ENCODE data around the gene TMC7. TPM values are rescaled to one million over a fixed set of nuclear protein-coding genes. Genes with fewer than 3 reads are reported as not detected.
"Not testable (repeated sequence)": the region's sequence is repeated elsewhere in the genome, so short reads cannot be mapped to it uniquely, and the experiment has no call there.

Gene TMC7
- total RNA-seq, 3 donors from 2014 or later (not counting 1 experiment from before 2014, with no cell fraction given), result not detected

DNA sequence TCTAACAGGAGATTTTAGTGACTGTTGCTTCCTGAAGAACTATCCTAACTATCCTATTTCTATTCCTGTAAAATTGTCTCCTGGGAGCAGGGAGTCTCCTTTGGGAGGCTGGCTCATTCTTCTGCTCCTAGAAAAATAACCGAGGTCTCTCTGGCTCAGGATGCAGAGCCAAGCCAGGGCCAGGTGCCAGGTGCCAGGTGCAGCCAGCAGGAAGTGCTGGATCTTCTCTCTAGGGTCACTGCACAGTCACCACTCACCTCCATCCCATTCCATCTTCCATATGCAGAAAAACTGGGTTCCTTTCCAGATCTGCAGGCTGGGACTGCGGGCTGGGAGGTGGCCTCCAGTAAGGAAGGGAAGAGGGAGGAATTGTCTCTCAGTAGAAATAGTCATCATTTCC, 3.8 kb upstream of the TMC7 start:
- H3K36me3 Mint-ChIP-seq, result no peaks in the 10 kb centered on the region
- H3K4me1 Mint-ChIP-seq, result no peaks in the 10 kb centered on the region
- Histone ChIP-seq H3K27ac (ENCODE audit: low read length) (no peak overlapping the region), H3K4me1 (ENCODE audit: control insufficient read depth, insufficient read depth, low read length) (no peaks in the 10 kb centered on the region), H3K36me3 (ENCODE audit: control insufficient read depth, insufficient read depth, low read length) (no peaks in the 10 kb centered on the region), H3K4me3 (ENCODE audit: low read length) (no peak overlapping the region), H3K9me3 (ENCODE audit: control insufficient read depth, insufficient read depth, low read length) (no peaks in the 10 kb centered on the region), H3K27me3 (ENCODE audit: control insufficient read depth, insufficient read depth, low read length) (no peaks in the 10 kb centered on the region)
- no peak overlapping the region for H3K27ac Mint-ChIP-seq
- intact Hi-C loops (cut with micrococcal nuclease), result no loop called here
- no peaks in the 10 kb centered on the region for H3K9me3 Mint-ChIP-seq
- ATAC-seq (no peak), DNase-seq (no peak)
- 35% methylated on average over 1 of the region's 2 CpGs for WGBS (ENCODE audit: insufficient coverage)
- TF ChIP-seq CTCF (IDR thresholded peaks at IDR 0.05), result no peak
- peaks cover 18 to 26% of the 10 kb centered on the region in 2 donors for H3K27me3 Mint-ChIP-seq (ENCODE audit: low read depth in 2 of 2)
- no peak overlapping the region for H3K4me3 Mint-ChIP-seq

GRCh38 chr16:18984435-18985005, 786 bp downstream of the TMC7 start:
- TF ChIP-seq CTCF (IDR thresholded peaks at IDR 0.05), result no peak
- intact Hi-C loops (cut with micrococcal nuclease), result no loop called here
- no peak overlapping the region for H3K27ac ChIP-seq (ENCODE audit: low read length)
- no peaks in the 10 kb centered on the region for H3K9me3 Mint-ChIP-seq
- no peaks in the 10 kb centered on the region for H3K9me3 ChIP-seq (ENCODE audit: control insufficient read depth, insufficient read depth, low read length)
- peaks cover 13 to 14% of the 10 kb centered on the region in 2 donors for H3K27me3 Mint-ChIP-seq (ENCODE audit: low read depth in 2 of 2)
- H3K27ac Mint-ChIP-seq, result no peak overlapping the region
- no peaks in the 10 kb centered on the region for H3K36me3 ChIP-seq (ENCODE audit: control insufficient read depth, insufficient read depth, low read length)
- no peak overlapping the region for H3K4me3 Mint-ChIP-seq
- H3K36me3 Mint-ChIP-seq, result no peaks in the 10 kb centered on the region
- 86% methylated on average over 11 of the region's 11 CpGs for WGBS (ENCODE audit: insufficient coverage)
- no peaks in the 10 kb centered on the region for H3K27me3 ChIP-seq (ENCODE audit: control insufficient read depth, insufficient read depth, low read length)
- DNase-seq, result no peak
- H3K4me1 ChIP-seq (ENCODE audit: control insufficient read depth, insufficient read depth, low read length), result no peaks in the 10 kb centered on the region
- H3K4me3 ChIP-seq (ENCODE audit: low read length), result no peak overlapping the region
- H3K4me1 Mint-ChIP-seq, result no peaks in the 10 kb centered on the region
- no peak for ATAC-seq

GRCh38 chr16:18985256-18985655, 1.5 kb downstream of the TMC7 start:
- H3K36me3 Mint-ChIP-seq; H3K9me3 ChIP-seq (ENCODE audit: control insufficient read depth, insufficient read depth, low read length); H3K4me1 ChIP-seq (ENCODE audit: control insufficient read depth, insufficient read depth, low read length); H3K27me3 Mint-ChIP-seq (ENCODE audit: low read depth in 2 of 2); H3K4me1 Mint-ChIP-seq; H3K27me3 ChIP-seq (ENCODE audit: control insufficient read depth, insufficient read depth, low read length); intact Hi-C loops (cut with micrococcal nuclease); ATAC-seq; H3K4me3 Mint-ChIP-seq; H3K36me3 ChIP-seq (ENCODE audit: control insufficient read depth, insufficient read depth, low read length); DNase-seq; H3K9me3 Mint-ChIP-seq; H3K4me3 ChIP-seq (ENCODE audit: low read length); H3K27ac Mint-ChIP-seq; H3K27ac ChIP-seq (ENCODE audit: low read length): not testable (repeated sequence)
- no CpG with 5 or more reads among the region's 1 CpG for WGBS (ENCODE audit: insufficient coverage)

DNA sequence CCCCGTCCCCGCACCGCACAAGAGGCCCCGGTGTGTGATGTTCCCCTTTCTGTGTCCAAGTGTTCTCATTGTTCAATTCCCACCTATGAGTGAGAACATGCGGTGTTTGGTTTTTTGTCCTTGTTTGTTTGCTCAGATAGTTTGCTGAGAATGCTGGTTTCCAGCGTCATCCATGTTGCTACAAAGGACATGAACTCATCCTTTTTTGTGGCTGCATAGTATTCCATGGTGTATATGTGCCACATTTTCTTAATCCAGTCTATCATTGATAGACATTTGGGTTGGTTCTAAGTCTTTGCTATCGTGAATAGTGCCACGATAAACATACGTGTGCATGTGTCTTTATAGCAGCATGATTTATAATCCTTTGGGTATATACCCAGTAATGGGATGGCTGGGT, 8.0 kb downstream of the TMC7 start:
- H3K4me1 Mint-ChIP-seq; H3K4me3 ChIP-seq (ENCODE audit: low read length); H3K27ac ChIP-seq (ENCODE audit: low read length); DNase-seq; H3K27me3 Mint-ChIP-seq (ENCODE audit: low read depth in 2 of 2); intact Hi-C loops (cut with micrococcal nuclease); H3K4me3 Mint-ChIP-seq; H3K36me3 ChIP-seq (ENCODE audit: control insufficient read depth, insufficient read depth, low read length); H3K9me3 ChIP-seq (ENCODE audit: control insufficient read depth, insufficient read depth, low read length); H3K36me3 Mint-ChIP-seq; H3K27ac Mint-ChIP-seq; ATAC-seq; H3K27me3 ChIP-seq (ENCODE audit: control insufficient read depth, insufficient read depth, low read length); H3K9me3 Mint-ChIP-seq; H3K4me1 ChIP-seq (ENCODE audit: control insufficient read depth, insufficient read depth, low read length): not testable (repeated sequence)
- 98% methylated on average over 5 of the region's 9 CpGs for WGBS (ENCODE audit: insufficient coverage)

- not testable (repeated sequence) for DNase-seq
These were observed 9.8 kb downstream of the TMC7 start for GRCh38 chr16:18993531-18993930.

DNA sequence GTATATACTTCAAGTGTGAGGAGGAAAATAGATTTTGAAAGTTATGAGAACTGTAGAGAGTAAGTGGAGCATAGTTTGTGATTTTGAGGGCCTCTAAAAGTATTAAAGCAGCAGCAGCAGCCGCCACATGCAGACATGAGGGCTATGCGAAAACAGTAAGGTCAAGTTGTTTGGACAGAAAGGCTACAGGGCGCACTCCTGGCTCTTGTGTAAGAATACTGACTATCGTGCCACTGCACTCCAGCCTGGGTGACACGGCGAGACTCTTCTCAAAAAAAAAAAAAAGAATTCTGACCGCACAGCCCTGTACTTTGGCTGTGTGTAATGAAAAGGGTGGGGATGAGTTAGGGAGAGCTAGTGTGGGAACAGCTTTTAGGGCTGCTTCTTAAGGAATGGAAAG, 10.4 kb downstream of the TMC7 start:
- H3K4me3 Mint-ChIP-seq; intact Hi-C loops (cut with micrococcal nuclease); H3K36me3 ChIP-seq (ENCODE audit: control insufficient read depth, insufficient read depth, low read length); DNase-seq; H3K27me3 Mint-ChIP-seq (ENCODE audit: low read depth in 2 of 2); H3K4me1 Mint-ChIP-seq; H3K9me3 ChIP-seq (ENCODE audit: control insufficient read depth, insufficient read depth, low read length); H3K9me3 Mint-ChIP-seq; ATAC-seq; H3K4me3 ChIP-seq (ENCODE audit: low read length); H3K27ac ChIP-seq (ENCODE audit: low read length); H3K27ac Mint-ChIP-seq; H3K4me1 ChIP-seq (ENCODE audit: control insufficient read depth, insufficient read depth, low read length); H3K27me3 ChIP-seq (ENCODE audit: control insufficient read depth, insufficient read depth, low read length); H3K36me3 Mint-ChIP-seq: not testable (repeated sequence)
- 80% methylated on average over 7 of the region's 7 CpGs for WGBS (ENCODE audit: insufficient coverage)

More at GRCh38 chr16:18993531-18993930, 9.8 kb downstream of the TMC7 start:
- H3K9me3 Mint-ChIP-seq; H3K36me3 ChIP-seq (ENCODE audit: control insufficient read depth, insufficient read depth, low read length); H3K4me3 Mint-ChIP-seq; H3K36me3 Mint-ChIP-seq; H3K4me1 Mint-ChIP-seq; H3K27ac ChIP-seq (ENCODE audit: low read length); H3K27me3 Mint-ChIP-seq (ENCODE audit: low read depth in 2 of 2); ATAC-seq; intact Hi-C loops (cut with micrococcal nuclease); H3K27ac Mint-ChIP-seq; H3K4me1 ChIP-seq (ENCODE audit: control insufficient read depth, insufficient read depth, low read length); H3K27me3 ChIP-seq (ENCODE audit: control insufficient read depth, insufficient read depth, low read length); H3K4me3 ChIP-seq (ENCODE audit: low read length); H3K9me3 ChIP-seq (ENCODE audit: control insufficient read depth, insufficient read depth, low read length): not testable (repeated sequence)
- WGBS (ENCODE audit: insufficient coverage), result 96% methylated on average over 3 of the region's 3 CpGs

GRCh38 chr16:18995406-18995805, 11.7 kb downstream of the TMC7 start:
- H3K4me1 ChIP-seq (ENCODE audit: control insufficient read depth, insufficient read depth, low read length); intact Hi-C loops (cut with micrococcal nuclease); DNase-seq; H3K4me1 Mint-ChIP-seq; H3K9me3 Mint-ChIP-seq; H3K9me3 ChIP-seq (ENCODE audit: control insufficient read depth, insufficient read depth, low read length); H3K4me3 Mint-ChIP-seq; H3K36me3 ChIP-seq (ENCODE audit: control insufficient read depth, insufficient read depth, low read length); H3K27me3 ChIP-seq (ENCODE audit: control insufficient read depth, insufficient read depth, low read length); H3K36me3 Mint-ChIP-seq; H3K4me3 ChIP-seq (ENCODE audit: low read length); H3K27ac ChIP-seq (ENCODE audit: low read length); ATAC-seq; H3K27ac Mint-ChIP-seq: not testable (repeated sequence)
- WGBS (ENCODE audit: insufficient coverage), result 89% methylated on average over 12 of the region's 12 CpGs
- H3K27me3 Mint-ChIP-seq (ENCODE audit: low read depth in 2 of 2), result peaks cover 8 to 10% of the 10 kb centered on the region in 2 donors

Measured in natural killer cell (primary cell).